HEK293 (cell line): ENCODE data around the gene MT1F.

Source experiments
- CTCF ChIA-PET: fragments of 350-600 bp; formaldehyde crosslinking; extraction: SDS; loops from one replicate; lab custom pipeline; 2021; ENCODE audit warnings: antibody characterized with exemption; lab: Yijun Ruan, JAX
- POLR2A ChIA-PET: fragments of 300-600 bp; formaldehyde crosslinking; extraction: SDS; loops from one replicate; lab custom pipeline; 2020; ENCODE audit warnings: antibody characterized with exemption, inconsistent platforms; lab: Yijun Ruan, JAX
- H3K27ac ChIP-seq: fragments of 200-500 bp; sonication (Bioruptor generic); 2 replicates; pipeline ENCODE4 v1.5.1; 2014; ENCODE audit warnings: low read depth, low read length, control low read depth, inconsistent platforms; ENCODE audit errors: extremely low read depth
- H3K36me3 ChIP-seq, 2 experiments: fragments of 200-500 bp in 1 of 2; sonication (Bioruptor generic) in 1 of 2; 1 replicate in 1 of 2; 2 replicates in 1 of 2; pipeline ENCODE4 v1.5.1; 2014 to 2017; ENCODE audit warnings: inconsistent platforms in 2 of 2, low read length in 2 of 2; ENCODE audit not compliant: control insufficient read depth in 2 of 2, insufficient read depth in 1 of 2
- H3K4me1 ChIP-seq: fragments of 200-500 bp; sonication (Bioruptor generic); 2 replicates; pipeline ENCODE4 v1.5.1; 2014; ENCODE audit warnings: mild to moderate bottlenecking, low read length, inconsistent platforms; ENCODE audit not compliant: control insufficient read depth, insufficient read depth
- H3K4me3 ChIP-seq: 2 replicates; pipeline ENCODE4 v1.5.1; 2011; ENCODE audit warnings: low read depth, mild to moderate bottlenecking, control low read depth, low read length, moderate library complexity
- H3K9me3 ChIP-seq: fragments of 200-500 bp; sonication (Bioruptor generic); 2 replicates; pipeline ENCODE4 v1.5.1; 2014; ENCODE audit warnings: low read depth, low read length, inconsistent platforms; ENCODE audit not compliant: control insufficient read depth, insufficient read depth
- GLI2 ChIP-seq: fragments of 450-650 bp; formaldehyde crosslinking; IDR thresholded peaks from 2 replicates; pipeline ENCODE4; 2017; ENCODE audit warnings: missing biosample characterization, missing genetic modification characterization, low read depth, borderline replicate concordance
- OSR2 ChIP-seq: fragments of 450-650 bp; formaldehyde crosslinking; IDR thresholded peaks from 2 replicates; pipeline ENCODE4 v1.5.1; 2016; ENCODE audit warnings: missing biosample characterization, missing genetic modification characterization
- SCRT1 ChIP-seq: fragments of 450-650 bp; formaldehyde crosslinking; IDR thresholded peaks from 2 replicates; pipeline ENCODE4 v1.5.1; 2016; ENCODE audit warnings: missing biosample characterization, missing genetic modification characterization, borderline replicate concordance
- SCRT2 ChIP-seq: fragments of 450-650 bp; formaldehyde crosslinking; IDR thresholded peaks from 2 replicates; pipeline ENCODE4 v1.5.1; 2016; ENCODE audit warnings: missing biosample characterization, missing genetic modification characterization
- SP2 ChIP-seq: fragments of 450-650 bp; formaldehyde crosslinking; IDR thresholded peaks from 2 replicates; pipeline ENCODE4 v1.5.1; 2016; ENCODE audit warnings: missing biosample characterization, missing genetic modification characterization
- SP7 ChIP-seq: fragments of 450-650 bp; formaldehyde crosslinking; IDR thresholded peaks from 2 replicates; pipeline ENCODE4 v1.5.1; 2016; ENCODE audit warnings: missing biosample characterization, missing genetic modification characterization
- WT1 ChIP-seq: fragments of 450-650 bp; formaldehyde crosslinking; IDR thresholded peaks from 2 replicates; pipeline ENCODE4 v1.5.1; 2016; ENCODE audit warnings: missing biosample characterization, missing genetic modification characterization
- YY2 ChIP-seq: fragments of 450-650 bp; formaldehyde crosslinking; IDR thresholded peaks from 2 replicates; pipeline ENCODE4 v1.5.1; 2016; ENCODE audit warnings: missing biosample characterization, missing genetic modification characterization
- ZBTB20 ChIP-seq: fragments of 450-650 bp; formaldehyde crosslinking; IDR thresholded peaks from 2 replicates; pipeline ENCODE4 v1.5.1; 2016; ENCODE audit warnings: missing biosample characterization, missing genetic modification characterization
- ZBTB21 ChIP-seq: fragments of 450-650 bp; formaldehyde crosslinking; IDR thresholded peaks from 2 replicates; pipeline ENCODE4 v1.5.1; 2017; ENCODE audit warnings: missing biosample characterization, missing genetic modification characterization
- ZBTB8A ChIP-seq: fragments of 450-650 bp; formaldehyde crosslinking; IDR thresholded peaks from 2 replicates; pipeline ENCODE4 v1.5.1; 2016; ENCODE audit warnings: missing biosample characterization, missing genetic modification characterization
- ZFP41 ChIP-seq: fragments of 450-650 bp; formaldehyde crosslinking; IDR thresholded peaks from 2 replicates; pipeline ENCODE4 v1.5.1; 2016; ENCODE audit warnings: missing biosample characterization, missing genetic modification characterization, borderline replicate concordance
- ZNF140 ChIP-seq: fragments of 450-650 bp; formaldehyde crosslinking; IDR thresholded peaks from 2 replicates; pipeline ENCODE4 v1.5.1; 2016; ENCODE audit warnings: missing biosample characterization, missing genetic modification characterization
- ZNF184 ChIP-seq: fragments of 450-650 bp; IDR thresholded peaks from 2 replicates; pipeline ENCODE4 v1.5.1; 2018; ENCODE audit warnings: missing biosample characterization, mild to moderate bottlenecking, missing genetic modification characterization
- ZNF2 ChIP-seq: fragments of 450-650 bp; formaldehyde crosslinking; IDR thresholded peaks from 2 replicates; pipeline ENCODE4 v1.5.1; 2016; ENCODE audit warnings: missing biosample characterization, missing genetic modification characterization
- ZNF354C ChIP-seq: fragments of 450-650 bp; formaldehyde crosslinking; IDR thresholded peaks from 2 replicates; pipeline ENCODE4 v1.5.1; 2016; ENCODE audit warnings: missing biosample characterization, missing genetic modification characterization, low read depth, borderline replicate concordance
- ZNF426 ChIP-seq: fragments of 450-650 bp; formaldehyde crosslinking; IDR thresholded peaks from 2 replicates; pipeline ENCODE4 v1.5.1; 2017; ENCODE audit warnings: missing biosample characterization, missing genetic modification characterization, mild to moderate bottlenecking, inconsistent platforms, moderate library complexity
- ZNF433 ChIP-seq: fragments of 450-650 bp; formaldehyde crosslinking; IDR thresholded peaks from 2 replicates; pipeline ENCODE4 v1.5.1; 2016; ENCODE audit warnings: missing biosample characterization, missing genetic modification characterization, low read depth
- ZNF48 ChIP-seq: fragments of 450-650 bp; formaldehyde crosslinking; IDR thresholded peaks from 2 replicates; pipeline ENCODE4 v1.5.1; 2016; ENCODE audit warnings: missing biosample characterization, missing genetic modification characterization
- ZNF544 ChIP-seq: fragments of 450-650 bp; formaldehyde crosslinking; IDR thresholded peaks from 2 replicates; pipeline ENCODE4 v1.5.0; 2017; ENCODE audit warnings: missing biosample characterization, missing genetic modification characterization
- ZNF549 ChIP-seq: fragments of 450-650 bp; IDR thresholded peaks from 2 replicates; pipeline ENCODE4 v1.5.1; 2018; ENCODE audit warnings: missing biosample characterization, missing genetic modification characterization, mild to moderate bottlenecking, inconsistent platforms, moderate library complexity
- ZNF580 ChIP-seq: fragments of 450-650 bp; formaldehyde crosslinking; IDR thresholded peaks from 2 replicates; pipeline ENCODE4 v1.5.1; 2016; ENCODE audit warnings: missing biosample characterization, missing genetic modification characterization
- ZNF626 ChIP-seq: fragments of 450-650 bp; sonication (Bioruptor Pico); formaldehyde crosslinking; IDR thresholded peaks from 2 replicates; pipeline ENCODE4 v1.5.1; 2018; ENCODE audit warnings: missing biosample characterization, missing genetic modification characterization, inconsistent platforms
- ZNF664 ChIP-seq: fragments of 450-650 bp; formaldehyde crosslinking; IDR thresholded peaks from 2 replicates; pipeline ENCODE4 v1.5.1; 2016; ENCODE audit warnings: missing biosample characterization, missing genetic modification characterization
- ZNF768 ChIP-seq: fragments of 450-650 bp; formaldehyde crosslinking; IDR thresholded peaks from 2 replicates; pipeline ENCODE4 v1.5.1; 2018; ENCODE audit warnings: missing biosample characterization, mild to moderate bottlenecking, missing genetic modification characterization
- ZNF777 ChIP-seq: fragments of 450-650 bp; formaldehyde crosslinking; IDR thresholded peaks from 2 replicates; pipeline ENCODE4 v1.5.1; 2017; ENCODE audit warnings: missing biosample characterization, missing genetic modification characterization, borderline replicate concordance
- ZSCAN16 ChIP-seq: fragments of 450-650 bp; formaldehyde crosslinking; IDR thresholded peaks from 2 replicates; pipeline ENCODE4 v1.5.1; 2016; ENCODE audit warnings: missing biosample characterization, missing genetic modification characterization
- TF ChIP-seq, protein P1 (sequence below): fragments of 450-650 bp; formaldehyde crosslinking; IDR thresholded peaks from 2 replicates; pipeline ENCODE4 v1.5.1; 2016; ENCODE audit warnings: missing biosample characterization, missing genetic modification characterization
- TF ChIP-seq, protein P2 (sequence below): fragments of 450-650 bp; formaldehyde crosslinking; IDR thresholded peaks from 2 replicates; pipeline ENCODE4 v1.5.1; 2016; ENCODE audit warnings: missing biosample characterization, missing genetic modification characterization
- TF ChIP-seq, protein P3 (sequence below): fragments of 450-650 bp; formaldehyde crosslinking; IDR thresholded peaks from 2 replicates; pipeline ENCODE4 v1.5.1; 2016; ENCODE audit warnings: missing biosample characterization, missing genetic modification characterization

MT1F gene

GRCh38 chr16:56610609-56611111, 47.1 kb upstream of the MT1F start:
- TF ChIP-seq WT1 (tag by site-specific recombination): no peak
- 0 out of 2 replicates have a peak, but pooled peaks have one; percentile 65 for TF ChIP-seq ZNF580 (tag by site-specific recombination)
- no peak for TF ChIP-seq ZNF426 (tag by site-specific recombination)
- TF ChIP-seq, protein P1, sequence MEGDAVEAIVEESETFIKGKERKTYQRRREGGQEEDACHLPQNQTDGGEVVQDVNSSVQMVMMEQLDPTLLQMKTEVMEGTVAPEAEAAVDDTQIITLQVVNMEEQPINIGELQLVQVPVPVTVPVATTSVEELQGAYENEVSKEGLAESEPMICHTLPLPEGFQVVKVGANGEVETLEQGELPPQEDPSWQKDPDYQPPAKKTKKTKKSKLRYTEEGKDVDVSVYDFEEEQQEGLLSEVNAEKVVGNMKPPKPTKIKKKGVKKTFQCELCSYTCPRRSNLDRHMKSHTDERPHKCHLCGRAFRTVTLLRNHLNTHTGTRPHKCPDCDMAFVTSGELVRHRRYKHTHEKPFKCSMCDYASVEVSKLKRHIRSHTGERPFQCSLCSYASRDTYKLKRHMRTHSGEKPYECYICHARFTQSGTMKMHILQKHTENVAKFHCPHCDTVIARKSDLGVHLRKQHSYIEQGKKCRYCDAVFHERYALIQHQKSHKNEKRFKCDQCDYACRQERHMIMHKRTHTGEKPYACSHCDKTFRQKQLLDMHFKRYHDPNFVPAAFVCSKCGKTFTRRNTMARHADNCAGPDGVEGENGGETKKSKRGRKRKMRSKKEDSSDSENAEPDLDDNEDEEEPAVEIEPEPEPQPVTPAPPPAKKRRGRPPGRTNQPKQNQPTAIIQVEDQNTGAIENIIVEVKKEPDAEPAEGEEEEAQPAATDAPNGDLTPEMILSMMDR: 0 out of 2 replicates have a peak, but pooled peaks have one; percentile 2
- TF ChIP-seq, protein P2, sequence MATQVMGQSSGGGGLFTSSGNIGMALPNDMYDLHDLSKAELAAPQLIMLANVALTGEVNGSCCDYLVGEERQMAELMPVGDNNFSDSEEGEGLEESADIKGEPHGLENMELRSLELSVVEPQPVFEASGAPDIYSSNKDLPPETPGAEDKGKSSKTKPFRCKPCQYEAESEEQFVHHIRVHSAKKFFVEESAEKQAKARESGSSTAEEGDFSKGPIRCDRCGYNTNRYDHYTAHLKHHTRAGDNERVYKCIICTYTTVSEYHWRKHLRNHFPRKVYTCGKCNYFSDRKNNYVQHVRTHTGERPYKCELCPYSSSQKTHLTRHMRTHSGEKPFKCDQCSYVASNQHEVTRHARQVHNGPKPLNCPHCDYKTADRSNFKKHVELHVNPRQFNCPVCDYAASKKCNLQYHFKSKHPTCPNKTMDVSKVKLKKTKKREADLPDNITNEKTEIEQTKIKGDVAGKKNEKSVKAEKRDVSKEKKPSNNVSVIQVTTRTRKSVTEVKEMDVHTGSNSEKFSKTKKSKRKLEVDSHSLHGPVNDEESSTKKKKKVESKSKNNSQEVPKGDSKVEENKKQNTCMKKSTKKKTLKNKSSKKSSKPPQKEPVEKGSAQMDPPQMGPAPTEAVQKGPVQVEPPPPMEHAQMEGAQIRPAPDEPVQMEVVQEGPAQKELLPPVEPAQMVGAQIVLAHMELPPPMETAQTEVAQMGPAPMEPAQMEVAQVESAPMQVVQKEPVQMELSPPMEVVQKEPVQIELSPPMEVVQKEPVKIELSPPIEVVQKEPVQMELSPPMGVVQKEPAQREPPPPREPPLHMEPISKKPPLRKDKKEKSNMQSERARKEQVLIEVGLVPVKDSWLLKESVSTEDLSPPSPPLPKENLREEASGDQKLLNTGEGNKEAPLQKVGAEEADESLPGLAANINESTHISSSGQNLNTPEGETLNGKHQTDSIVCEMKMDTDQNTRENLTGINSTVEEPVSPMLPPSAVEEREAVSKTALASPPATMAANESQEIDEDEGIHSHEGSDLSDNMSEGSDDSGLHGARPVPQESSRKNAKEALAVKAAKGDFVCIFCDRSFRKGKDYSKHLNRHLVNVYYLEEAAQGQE: no peak
- 0 out of 2 replicates have a peak, but pooled peaks have one; percentile 31 for TF ChIP-seq ZNF626 (tag by site-specific recombination)
- peak; percentile 23; the same call in 1 of the 2 replicates for TF ChIP-seq ZBTB20 (tag by site-specific recombination)
- no peak for TF ChIP-seq ZNF354C (tag by site-specific recombination)
- no peak for TF ChIP-seq ZNF184
- TF ChIP-seq ZNF549 (tag by site-specific recombination): no peak
- TF ChIP-seq ZNF664: no peak
- no peak for TF ChIP-seq ZNF140 (tag by site-specific recombination)
- TF ChIP-seq ZSCAN16: no peak
- 0 out of 2 replicates have a peak, but pooled peaks have one; percentile 2 for TF ChIP-seq ZBTB21
- peak; percentile 97 for TF ChIP-seq ZNF768 (tag by site-specific recombination)
- no peak for TF ChIP-seq OSR2 (tag by site-specific recombination)
- peak; percentile 4; the same call in 1 of the 2 replicates for TF ChIP-seq SP7 (tag by site-specific recombination)
- no peak for TF ChIP-seq ZNF2 (tag by site-specific recombination)
- no peaks in the 10 kb centered on the region for H3K9me3 ChIP-seq
- ChIA-PET POLR2A (interaction anchor here (0.9 to 1.6 kb wide), 2 partner anchors 15 to 51 kb away, joined by 5 read pairs; partner anchors contain the start of gene MT1E), CTCF (interaction anchor here (0.9 to 1.7 kb wide), 4 partner anchors 10 to 72 kb away, joined by 3 to 4 read pairs (median 4); partner anchors contain the start of gene MT1X)
- H3K36me3 ChIP-seq: no peaks in the 10 kb centered on the region
- no peak overlapping the region for H3K4me3 ChIP-seq
- H3K4me1 ChIP-seq: peaks cover 3% of the 10 kb centered on the region; the same call in 1 of the 2 replicates
- no peak overlapping the region for H3K27ac ChIP-seq

DNA sequence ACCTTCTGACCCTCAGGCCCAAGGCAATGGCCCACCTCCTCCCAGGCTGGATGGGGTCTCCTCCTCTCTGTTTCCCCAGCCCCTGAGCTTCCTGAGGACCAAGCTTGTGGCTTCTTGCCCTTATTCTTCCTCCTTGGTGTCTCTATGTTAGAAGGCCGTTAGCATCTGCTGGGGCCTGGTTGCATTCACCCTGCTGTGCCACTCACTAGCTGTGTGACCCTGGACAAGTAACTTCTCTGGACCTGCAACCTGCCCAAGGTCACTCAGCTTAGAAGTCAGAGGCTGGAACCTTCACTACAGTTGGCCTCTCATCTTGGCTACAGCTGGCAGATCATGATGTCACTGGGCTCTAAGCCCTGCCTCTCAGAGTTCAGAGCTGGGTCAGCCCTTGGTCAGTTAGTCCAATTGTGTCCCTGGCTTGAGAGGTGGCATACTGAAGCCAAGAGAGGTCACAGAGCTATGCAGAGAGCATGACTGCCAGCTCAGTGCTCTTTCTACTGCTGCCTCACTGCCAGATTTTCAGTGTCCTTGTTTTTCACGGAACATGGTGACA, 46.4 kb upstream of the MT1F start:
- peaks cover 3% of the 10 kb centered on the region; the same call in 1 of the 2 replicates for H3K4me1 ChIP-seq
- CTCF ChIA-PET: interaction anchor here (0.9 to 1.7 kb wide), 4 partner anchors 9 to 71 kb away, joined by 3 to 4 read pairs (median 4); partner anchors contain the start of gene MT1X
- no peak for TF ChIP-seq ZNF777
- TF ChIP-seq SCRT2 (tag by site-specific recombination): no peak
- TF ChIP-seq, protein P3, sequence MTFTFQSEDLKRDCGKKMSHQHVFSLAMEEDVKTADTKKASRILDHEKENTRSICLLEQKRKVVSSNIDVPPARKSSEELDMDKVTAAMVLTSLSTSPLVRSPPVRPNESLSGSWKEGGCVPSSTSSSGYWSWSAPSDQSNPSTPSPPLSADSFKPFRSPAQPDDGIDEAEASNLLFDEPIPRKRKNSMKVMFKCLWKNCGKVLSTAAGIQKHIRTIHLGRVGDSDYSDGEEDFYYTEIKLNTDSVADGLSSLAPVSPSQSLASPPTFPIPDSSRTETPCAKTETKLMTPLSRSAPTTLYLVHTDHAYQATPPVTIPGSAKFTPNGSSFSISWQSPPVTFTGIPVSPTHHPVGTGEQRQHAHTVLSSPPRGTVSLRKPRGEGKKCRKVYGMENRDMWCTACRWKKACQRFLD (tag by site-specific recombination): no peak
- TF ChIP-seq YY2: no peak
- TF ChIP-seq ZNF544 (tag by site-specific recombination): no peak
- no peak for TF ChIP-seq SCRT1 (tag by site-specific recombination)
- no peak for TF ChIP-seq ZBTB20 (tag by site-specific recombination)
- no peak for TF ChIP-seq ZNF433 (tag by site-specific recombination)
- TF ChIP-seq ZBTB8A: no peak
- TF ChIP-seq SP2 (tag by site-specific recombination): no peak
- no peak for TF ChIP-seq ZFP41 (tag by site-specific recombination)
- no peak for TF ChIP-seq ZNF184
- no peak for TF ChIP-seq ZNF48
- no peak for TF ChIP-seq GLI2

More for the DNA sequence above, 46.4 kb upstream of the MT1F start:
- no peak overlapping the region for H3K4me3 ChIP-seq
- POLR2A ChIA-PET: interaction anchor here (1.6 kb wide), 1 partner anchor 14 kb away, joined by 5 read pairs; the partner anchor contains the start of gene MT1E
- H3K9me3 ChIP-seq: no peaks in the 10 kb centered on the region
- H3K27ac ChIP-seq: no peak overlapping the region
- H3K36me3 ChIP-seq: no peaks in the 10 kb centered on the region
